Femur (tissue), 1 donor: ENCODE data around the gene DIPK1C.
A peak's percentile ranks its signal among the peaks of the same experiment; 100 is the strongest.
"Not testable (repeated sequence)": the region's sequence is repeated elsewhere in the genome, so short reads cannot be mapped to it uniquely, and the experiment has no call there.

Experiments
- DNase-seq: peaks from one replicate; pipeline ENCODE4 v3.0.0-alpha.2; 2017

Gene DIPK1C

GRCh38 chr18:74457043-74457724 lies at the start of gene DIPK1C:
DIPK1C (minus strand) TSS chr18:74457308; CDS start chr18:74457259, 49 bp downstream.
- DNase-seq, result no peak

- peak; percentile 93 for DNase-seq
Observed at GRCh38 chr18:74506448-74507084, 49.5 kb upstream of the DIPK1C start.

- DNase-seq, result no peak
Observed at GRCh38 chr18:74505776-74506175, 48.7 kb upstream of the DIPK1C start.

GRCh38 chr18:74503137-74503536 lies 46.0 kb upstream of the DIPK1C start:
- DNase-seq, result no peak

GRCh38 chr18:74501386-74501785 lies 44.3 kb upstream of the DIPK1C start:
- DNase-seq, result no peak

GRCh38 chr18:74500774-74501173 lies 43.7 kb upstream of the DIPK1C start:
- not testable (repeated sequence) for DNase-seq

- DNase-seq, result no peak
Observed at GRCh38 chr18:74500372-74500771, 43.3 kb upstream of the DIPK1C start.

GRCh38 chr18:74499633-74500032 lies 42.5 kb upstream of the DIPK1C start:
- peak; percentile 65 for DNase-seq

GRCh38 chr18:74498712-74499627 lies 41.9 kb upstream of the DIPK1C start:
- no peak for DNase-seq

GRCh38 chr18:74497778-74498177 lies 40.7 kb upstream of the DIPK1C start:
- no peak for DNase-seq

- no peak for DNase-seq
Observed at GRCh38 chr18:74497324-74497676, 40.2 kb upstream of the DIPK1C start.

- peak; percentile 77 for DNase-seq
Observed at GRCh38 chr18:74496508-74497323, 39.6 kb upstream of the DIPK1C start.

GRCh38 chr18:74495581-74496507 lies 38.7 kb upstream of the DIPK1C start, which contains the start of gene CNDP2:
CNDP2 (plus strand) TSS chr18:74496363; CDS start chr18:74499974, 3,611 bp downstream.
- peak; percentile 100 for DNase-seq

GRCh38 chr18:74494514-74494913 lies 37.4 kb upstream of the DIPK1C start:
- DNase-seq, result no peak

GRCh38 chr18:74493689-74494088 lies 36.6 kb upstream of the DIPK1C start:
- peak; percentile 67 for DNase-seq

GRCh38 chr18:74492259-74492658 lies 35.2 kb upstream of the DIPK1C start:
- no peak for DNase-seq

- no peak for DNase-seq
Observed at GRCh38 chr18:74489676-74490075, 32.6 kb upstream of the DIPK1C start.

GRCh38 chr18:74488864-74489263 lies 31.8 kb upstream of the DIPK1C start:
- DNase-seq, result no peak

GRCh38 chr18:74488354-74488753 lies 31.2 kb upstream of the DIPK1C start:
- DNase-seq, result no peak

- no peak for DNase-seq
Observed at GRCh38 chr18:74486119-74486849, 29.2 kb upstream of the DIPK1C start.

GRCh38 chr18:74482697-74483096 lies 25.6 kb upstream of the DIPK1C start:
- DNase-seq, result no peak
